ENCODE measurements around the gene RGPD3.
"Not testable (repeated sequence)": the region's sequence is repeated elsewhere in the genome, so short reads cannot be mapped to it uniquely, and the experiment has no call there.

The RGPD3 gene

GRCh38 chr2:106461882-106462281, 6.3 kb downstream of the RGPD3 start:
- not testable (repeated sequence) for ATAC-seq (replicated peaks; ENCODE audit: extremely low read depth, poor library complexity, severe bottlenecking); H3K27me3 Mint-ChIP-seq; H3K4me3 Mint-ChIP-seq; H3K9me3 Mint-ChIP-seq; H3K27ac Mint-ChIP-seq (ENCODE audit: low read depth); H3K36me3 Mint-ChIP-seq (ENCODE audit: insufficient read depth); DNase-seq (ENCODE audit: low spot score in 2 of 2); H3K4me1 Mint-ChIP-seq

- H3K4me3 Mint-ChIP-seq; H3K36me3 Mint-ChIP-seq (ENCODE audit: insufficient read depth); H3K9me3 Mint-ChIP-seq; H3K27ac Mint-ChIP-seq (ENCODE audit: low read depth); ATAC-seq (replicated peaks; ENCODE audit: extremely low read depth, poor library complexity, severe bottlenecking); DNase-seq (ENCODE audit: low spot score in 2 of 2); H3K4me1 Mint-ChIP-seq: not testable (repeated sequence)
- peaks cover 20% of the 10 kb centered on the region for H3K27me3 Mint-ChIP-seq
These were observed 77.5 kb downstream of the RGPD3 start for GRCh38 chr2:106390680-106391079.

GRCh38 chr2:106388814-106389410, 79.3 kb downstream of the RGPD3 start:
- H3K27me3 Mint-ChIP-seq: peaks cover 33% of the 10 kb centered on the region
- H3K27ac Mint-ChIP-seq (ENCODE audit: low read depth); H3K9me3 Mint-ChIP-seq; ATAC-seq (replicated peaks; ENCODE audit: extremely low read depth, poor library complexity, severe bottlenecking); H3K4me3 Mint-ChIP-seq; H3K4me1 Mint-ChIP-seq; DNase-seq (ENCODE audit: low spot score in 2 of 2); H3K36me3 Mint-ChIP-seq (ENCODE audit: insufficient read depth): not testable (repeated sequence)

GRCh38 chr2:106384548-106384947, 83.7 kb downstream of the RGPD3 start:
- H3K9me3 Mint-ChIP-seq; H3K4me3 Mint-ChIP-seq; H3K27ac Mint-ChIP-seq (ENCODE audit: low read depth); ATAC-seq (replicated peaks; ENCODE audit: extremely low read depth, poor library complexity, severe bottlenecking); DNase-seq (ENCODE audit: low spot score in 2 of 2); H3K4me1 Mint-ChIP-seq; H3K36me3 Mint-ChIP-seq (ENCODE audit: insufficient read depth): not testable (repeated sequence)
- H3K27me3 Mint-ChIP-seq: peaks cover 72% of the 10 kb centered on the region

GRCh38 chr2:106381867-106382266, 86.3 kb downstream of the RGPD3 start:
- H3K27me3 Mint-ChIP-seq: peaks cover 62% of the 10 kb centered on the region
- DNase-seq (ENCODE audit: low spot score in 2 of 2); H3K4me3 Mint-ChIP-seq; H3K4me1 Mint-ChIP-seq; H3K27ac Mint-ChIP-seq (ENCODE audit: low read depth); H3K36me3 Mint-ChIP-seq (ENCODE audit: insufficient read depth); ATAC-seq (replicated peaks; ENCODE audit: extremely low read depth, poor library complexity, severe bottlenecking); H3K9me3 Mint-ChIP-seq: not testable (repeated sequence)

GRCh38 chr2:106379567-106379966, 88.6 kb downstream of the RGPD3 start:
- peaks cover 45% of the 10 kb centered on the region for H3K27me3 Mint-ChIP-seq
- H3K9me3 Mint-ChIP-seq; H3K4me1 Mint-ChIP-seq; H3K4me3 Mint-ChIP-seq; H3K27ac Mint-ChIP-seq (ENCODE audit: low read depth); H3K36me3 Mint-ChIP-seq (ENCODE audit: insufficient read depth); ATAC-seq (replicated peaks; ENCODE audit: extremely low read depth, poor library complexity, severe bottlenecking); DNase-seq (ENCODE audit: low spot score in 2 of 2): not testable (repeated sequence)

- DNase-seq (ENCODE audit: low spot score in 2 of 2); ATAC-seq (replicated peaks; ENCODE audit: extremely low read depth, poor library complexity, severe bottlenecking); H3K4me3 Mint-ChIP-seq; H3K27ac Mint-ChIP-seq (ENCODE audit: low read depth); H3K36me3 Mint-ChIP-seq (ENCODE audit: insufficient read depth); H3K27me3 Mint-ChIP-seq; H3K9me3 Mint-ChIP-seq; H3K4me1 Mint-ChIP-seq: not testable (repeated sequence)
These were observed 99.0 kb downstream of the RGPD3 start for GRCh38 chr2:106369182-106369581.

GRCh38 chr2:106366204-106366885, 101.9 kb downstream of the RGPD3 start:
- H3K27me3 Mint-ChIP-seq: peaks cover 23% of the 10 kb centered on the region
- H3K4me3 Mint-ChIP-seq: no peak overlapping the region
- ATAC-seq (replicated peaks; ENCODE audit: extremely low read depth, poor library complexity, severe bottlenecking): no peak
- no peaks in the 10 kb centered on the region for H3K4me1 Mint-ChIP-seq
- H3K36me3 Mint-ChIP-seq (ENCODE audit: insufficient read depth): no peaks in the 10 kb centered on the region
- no peak overlapping the region for H3K27ac Mint-ChIP-seq (ENCODE audit: low read depth)
- no peak for DNase-seq (ENCODE audit: low spot score in 2 of 2)
- H3K9me3 Mint-ChIP-seq: no peaks in the 10 kb centered on the region

GRCh38 chr2:106363791-106364190, 104.4 kb downstream of the RGPD3 start:
- H3K36me3 Mint-ChIP-seq (ENCODE audit: insufficient read depth): no peaks in the 10 kb centered on the region
- DNase-seq (ENCODE audit: low spot score in 2 of 2) (no peak), ATAC-seq (replicated peaks; ENCODE audit: extremely low read depth, poor library complexity, severe bottlenecking) (no peak)
- no peaks in the 10 kb centered on the region for H3K4me1 Mint-ChIP-seq
- no peak overlapping the region for H3K4me3 Mint-ChIP-seq
- no peak overlapping the region for H3K27ac Mint-ChIP-seq (ENCODE audit: low read depth)
- H3K27me3 Mint-ChIP-seq: peaks cover 44% of the 10 kb centered on the region
- no peaks in the 10 kb centered on the region for H3K9me3 Mint-ChIP-seq

- Mint-ChIP-seq H3K4me3 (no peak overlapping the region), H3K9me3 (no peaks in the 10 kb centered on the region), H3K27me3 (peaks cover 54% of the 10 kb centered on the region), H3K4me1 (no peaks in the 10 kb centered on the region), H3K27ac (ENCODE audit: low read depth) (no peak overlapping the region), H3K36me3 (ENCODE audit: insufficient read depth) (no peaks in the 10 kb centered on the region)
- ATAC-seq (replicated peaks; ENCODE audit: extremely low read depth, poor library complexity, severe bottlenecking) (no peak), DNase-seq (ENCODE audit: low spot score in 2 of 2) (no peak)
These were observed 105.4 kb downstream of the RGPD3 start for GRCh38 chr2:106362789-106363188.

- Mint-ChIP-seq H3K4me3 (no peak overlapping the region), H3K27me3 (peaks cover 67% of the 10 kb centered on the region), H3K4me1 (no peaks in the 10 kb centered on the region), H3K27ac (ENCODE audit: low read depth) (no peak overlapping the region), H3K9me3 (no peaks in the 10 kb centered on the region), H3K36me3 (ENCODE audit: insufficient read depth) (no peaks in the 10 kb centered on the region)
- no peak for ATAC-seq (replicated peaks; ENCODE audit: extremely low read depth, poor library complexity, severe bottlenecking)
- no peak for DNase-seq (ENCODE audit: low spot score in 2 of 2)
These were observed 108.7 kb downstream of the RGPD3 start for GRCh38 chr2:106359512-106359911.

GRCh38 chr2:106358521-106358920, 109.7 kb downstream of the RGPD3 start:
- DNase-seq (ENCODE audit: low spot score in 2 of 2) (no peak), ATAC-seq (replicated peaks; ENCODE audit: extremely low read depth, poor library complexity, severe bottlenecking) (no peak)
- no peaks in the 10 kb centered on the region for H3K4me1 Mint-ChIP-seq
- no peaks in the 10 kb centered on the region for H3K9me3 Mint-ChIP-seq
- no peaks in the 10 kb centered on the region for H3K36me3 Mint-ChIP-seq (ENCODE audit: insufficient read depth)
- H3K27me3 Mint-ChIP-seq: peaks cover 75% of the 10 kb centered on the region
- H3K27ac Mint-ChIP-seq (ENCODE audit: low read depth): no peak overlapping the region
- no peak overlapping the region for H3K4me3 Mint-ChIP-seq

GRCh38 chr2:106358081-106358480, 110.1 kb downstream of the RGPD3 start:
- Mint-ChIP-seq H3K27me3 (peaks cover 73% of the 10 kb centered on the region), H3K4me1 (no peaks in the 10 kb centered on the region), H3K27ac (ENCODE audit: low read depth) (no peak overlapping the region), H3K36me3 (ENCODE audit: insufficient read depth) (no peaks in the 10 kb centered on the region), H3K4me3 (no peak overlapping the region), H3K9me3 (no peaks in the 10 kb centered on the region)
- no peak for DNase-seq (ENCODE audit: low spot score in 2 of 2)
- no peak for ATAC-seq (replicated peaks; ENCODE audit: extremely low read depth, poor library complexity, severe bottlenecking)
